GM19035 (cell line): Measurements from ENCODE around the gene CNNM1.

Source experiments
- ATAC-seq: cut with Tn5 transposase; IDR thresholded peaks from one replicate; pipeline ENCODE4 v1.9.1; 2021; ENCODE audit not compliant: unreplicated experiment

CNNM1 gene

DNA sequence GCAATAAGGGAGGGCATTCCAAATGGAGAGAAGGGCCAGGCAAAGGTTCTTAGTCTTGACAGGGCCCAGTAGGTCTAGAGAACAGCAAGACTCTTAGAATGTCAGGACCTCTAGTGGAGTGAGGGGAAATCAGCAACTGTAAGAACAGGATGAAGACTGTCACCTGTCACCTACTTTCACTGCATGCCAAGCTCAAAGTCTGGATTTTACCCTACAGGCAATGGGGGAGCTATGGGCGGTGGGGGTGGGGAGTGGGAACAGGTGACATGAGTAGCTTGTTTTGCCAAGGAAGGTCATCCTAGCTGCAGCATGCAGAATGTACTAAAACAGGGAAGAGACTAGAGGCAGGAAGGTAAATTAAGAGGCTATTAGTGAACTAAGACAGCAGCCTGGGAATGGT is 82.9 kb downstream of the CNNM1 start:
- ATAC-seq: no peak

DNA sequence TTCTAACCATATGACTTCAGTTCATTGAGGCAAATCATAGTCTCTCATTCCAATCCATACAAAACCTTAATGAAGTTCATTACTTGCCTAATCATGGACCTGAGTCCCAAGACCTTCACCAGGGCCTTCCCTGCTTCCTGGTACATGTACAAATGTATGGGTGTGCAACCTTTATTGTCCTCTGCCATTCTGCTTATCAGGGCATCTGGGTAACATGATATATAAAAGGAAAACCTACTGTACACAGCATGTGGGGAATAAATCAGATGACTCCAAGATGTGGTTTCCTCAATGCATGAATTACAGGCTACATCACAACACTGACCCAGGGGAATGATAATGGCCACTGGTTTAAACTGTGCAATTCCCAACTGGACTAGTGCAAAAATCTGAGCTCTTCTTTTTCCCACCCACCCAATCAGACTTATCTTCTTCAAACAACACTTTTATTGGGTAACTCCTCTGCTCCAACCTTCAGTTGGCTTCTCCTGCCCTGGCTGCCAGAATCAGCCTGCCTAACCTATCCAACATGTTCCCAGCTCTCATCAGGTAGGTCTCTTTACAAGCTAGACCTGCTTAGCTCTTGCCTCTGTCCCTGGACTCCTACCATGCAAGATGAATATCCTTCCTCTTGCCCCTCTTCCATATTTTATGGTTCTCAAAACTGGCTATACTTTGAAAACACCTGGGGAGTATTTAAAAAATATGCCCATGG is 89.9 kb downstream of the CNNM1 start:
- no peak for ATAC-seq

DNA sequence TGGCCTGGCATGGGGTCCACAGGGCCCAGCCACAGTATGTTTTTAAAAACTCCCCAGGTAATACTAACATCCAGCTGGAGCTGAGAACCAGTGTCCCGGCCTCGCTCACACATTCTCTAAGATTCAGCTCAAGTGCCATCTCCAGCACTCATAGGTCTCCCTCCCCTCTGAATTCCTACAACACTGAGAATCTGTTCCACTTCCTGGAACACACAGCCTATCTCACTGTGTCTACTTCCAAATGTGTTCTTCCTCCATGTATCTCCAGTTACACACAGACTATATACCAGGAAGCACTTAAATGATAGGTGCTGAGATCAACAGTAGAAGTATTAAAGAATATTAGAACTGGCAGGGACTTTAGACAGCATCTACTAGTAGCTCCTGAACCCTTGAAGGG is 90.5 kb downstream of the CNNM1 start:
- ATAC-seq: no peak

GRCh38 chr10:99421233-99421739 is 92.1 kb downstream of the CNNM1 start:
- ATAC-seq: no peak

DNA sequence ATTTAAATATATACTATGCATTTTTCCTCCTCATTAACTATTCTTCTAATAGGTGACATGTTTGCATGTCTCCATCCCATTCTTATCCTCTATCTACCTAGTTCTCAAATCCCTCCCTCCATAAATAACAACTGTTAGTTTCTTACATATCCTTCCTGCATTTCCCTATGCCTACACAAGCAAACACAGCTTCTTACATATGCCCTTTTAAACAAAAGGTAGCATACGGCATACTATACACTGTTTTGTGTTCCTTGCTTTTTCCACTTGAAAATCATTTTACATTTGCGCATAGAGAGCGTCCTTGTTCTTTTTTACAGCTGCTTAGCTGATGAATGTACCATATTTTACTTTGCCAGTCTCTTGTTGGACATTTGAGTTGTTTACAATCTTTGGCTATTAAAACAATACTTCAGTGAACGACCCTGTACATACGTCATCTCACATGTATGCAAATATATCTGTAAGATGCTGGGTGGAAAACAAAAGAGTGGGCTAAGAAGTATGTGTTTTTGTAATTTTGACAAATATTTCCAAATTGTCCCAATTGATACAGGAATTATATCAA is 93.5 kb downstream of the CNNM1 start:
- no peak for ATAC-seq

GRCh38 chr10:99424656-99425055 is 95.5 kb downstream of the CNNM1 start:
- no peak for ATAC-seq

- no peak for ATAC-seq
Observed at GRCh38 chr10:99425204-99425603, 96.0 kb downstream of the CNNM1 start.

- ATAC-seq: no peak
Observed at GRCh38 chr10:99426689-99427088, 97.5 kb downstream of the CNNM1 start.

DNA sequence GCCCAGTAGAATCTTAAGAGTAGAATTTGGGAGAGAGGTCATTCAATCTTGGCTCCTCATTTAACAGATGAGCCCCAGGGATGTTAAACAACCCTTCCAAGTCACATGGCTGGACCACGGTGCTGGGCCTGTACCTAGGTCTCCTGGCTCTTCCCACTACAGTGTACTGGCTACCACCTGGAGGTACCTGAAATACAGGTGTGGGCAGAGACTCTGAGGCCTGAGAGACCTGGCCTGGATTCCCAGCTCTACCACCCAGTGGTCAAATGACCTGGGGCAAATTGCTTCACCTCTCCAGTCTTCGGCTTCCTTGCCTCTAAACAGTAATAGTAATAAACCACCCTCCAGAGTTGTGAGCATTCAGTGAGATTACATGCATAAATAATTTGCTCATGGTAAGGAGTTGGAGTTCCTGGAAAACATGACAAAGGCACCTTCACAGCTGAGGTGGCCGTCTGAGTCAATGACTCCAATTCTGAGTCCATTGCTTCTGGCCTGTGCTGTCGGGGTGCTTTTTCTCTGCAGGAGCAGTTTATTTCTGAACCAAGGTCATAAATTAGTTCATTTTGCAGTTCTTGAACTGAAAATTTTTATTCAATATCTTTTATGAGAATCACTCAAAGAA is 98.5 kb downstream of the CNNM1 start:
- ATAC-seq: no peak

DNA sequence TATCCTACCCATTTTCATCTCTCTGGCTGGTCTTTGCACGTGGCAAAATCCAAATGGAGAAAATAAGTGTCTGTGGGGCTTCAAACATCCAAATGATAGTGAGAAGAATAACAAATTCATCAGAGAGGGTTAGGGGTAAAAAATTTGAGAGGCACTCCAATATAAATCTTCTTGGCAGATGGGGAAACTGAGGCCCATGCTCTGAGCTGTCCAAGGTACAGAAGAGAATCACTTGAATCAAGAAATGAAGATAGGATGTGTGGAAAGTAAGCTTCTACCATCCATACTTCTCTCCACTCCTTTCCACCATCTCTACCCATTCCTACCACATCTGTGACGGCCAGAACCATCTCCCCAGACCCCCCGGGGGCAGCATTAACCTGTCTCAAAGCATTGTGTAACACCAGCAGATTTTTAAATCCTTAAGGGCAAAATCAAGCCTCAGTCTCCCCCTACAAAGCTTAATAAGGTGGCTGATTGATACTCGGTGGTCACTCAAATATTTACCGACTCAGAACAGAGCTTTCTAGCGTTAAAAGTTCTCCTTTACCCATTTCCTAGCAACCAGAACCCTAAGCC is 100.5 kb downstream of the CNNM1 start:
- ATAC-seq: no peak

- ATAC-seq: peak; percentile 15
Observed at GRCh38 chr10:99430116-99430450, 100.9 kb downstream of the CNNM1 start.

DNA sequence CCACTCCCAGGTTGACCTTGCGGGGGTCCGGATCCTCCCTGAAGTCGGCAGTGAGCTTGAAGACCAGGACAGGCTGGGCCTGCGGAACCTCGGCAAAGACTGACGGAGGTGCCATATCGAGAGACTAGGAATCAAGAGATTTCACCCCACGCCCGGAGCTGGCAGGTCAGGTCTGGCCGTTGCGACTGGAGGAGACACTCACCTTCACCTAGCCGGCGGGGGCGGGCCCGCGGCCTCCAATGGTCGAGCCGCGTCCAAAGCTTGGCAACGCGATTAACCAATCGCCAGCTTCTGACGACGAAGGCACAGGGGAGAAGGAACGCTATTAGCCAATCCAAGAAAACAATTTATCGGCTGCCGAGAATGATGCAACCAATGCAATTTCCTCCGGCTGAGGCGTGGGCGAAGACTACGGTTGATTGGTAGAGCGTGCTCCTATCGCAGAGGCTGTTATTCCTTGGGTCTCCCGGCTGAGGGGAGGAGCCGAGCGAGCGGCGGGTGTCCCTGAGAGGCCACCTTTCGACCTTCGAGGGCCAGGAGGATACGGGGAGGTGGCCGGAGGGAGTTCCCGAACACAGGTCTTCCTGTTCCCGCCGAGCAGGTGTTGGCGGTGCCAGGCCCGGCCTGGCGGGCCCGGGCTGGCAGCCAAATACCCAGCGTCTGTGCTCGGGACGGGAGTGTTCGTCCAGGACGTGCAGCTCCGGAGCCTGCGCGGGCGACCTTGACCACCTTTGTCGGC is 101.5 kb downstream of the CNNM1 start, which contains the start of gene GOT1:
Gene GOT1 (minus strand): TSS at position 174 of the 739 bp plus-strand sequence. CDS start 59 bp downstream, at position 115.
- ATAC-seq: peak; percentile 95

DNA sequence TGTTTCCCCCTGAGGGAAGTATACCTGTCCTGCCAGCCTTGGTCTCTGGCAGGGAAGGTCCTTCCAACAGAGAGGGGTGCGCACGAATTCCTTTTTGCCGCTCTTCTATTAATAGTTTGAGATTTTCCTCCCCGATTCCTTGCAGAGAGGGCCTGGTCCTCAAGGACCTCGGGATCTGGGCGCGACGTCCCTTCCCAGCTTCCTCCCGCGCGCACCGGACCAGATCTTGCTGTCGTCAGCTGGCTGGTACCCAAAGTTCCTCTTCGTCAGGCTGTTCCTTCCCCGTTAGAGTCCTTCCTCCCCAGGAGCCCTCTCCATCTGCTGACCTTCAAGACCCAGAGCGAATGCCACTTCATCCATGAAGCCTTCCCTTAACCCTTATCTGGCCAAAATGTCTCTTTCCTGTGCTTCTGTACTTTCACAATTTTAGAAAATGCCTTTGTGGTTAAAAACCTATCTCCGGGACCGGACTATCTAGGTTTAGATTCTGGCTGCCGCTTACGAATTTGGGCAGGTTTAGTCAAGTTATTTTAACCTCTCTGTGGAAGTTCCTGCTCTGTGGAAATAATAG is 102.1 kb downstream of the CNNM1 start:
- ATAC-seq: peak; percentile 3

DNA sequence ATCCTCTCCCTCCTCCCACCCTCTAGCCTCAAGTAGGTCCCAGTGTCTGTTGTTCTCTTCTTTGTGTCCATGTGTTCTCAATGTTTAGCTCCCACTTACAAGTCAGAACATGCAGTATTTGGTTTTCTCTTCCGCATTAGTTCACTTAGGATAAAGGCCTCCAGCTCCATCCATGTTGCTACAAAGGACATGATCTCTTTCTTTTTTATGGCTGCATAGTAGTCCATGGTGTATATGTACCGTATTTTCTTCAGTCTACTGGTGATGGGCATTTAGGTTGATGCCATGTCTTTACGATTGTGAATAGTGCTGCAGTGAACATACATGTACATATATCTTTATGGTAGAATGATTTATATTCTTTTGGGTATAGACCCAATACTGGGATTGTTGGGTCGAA is 102.9 kb downstream of the CNNM1 start:
- no peak for ATAC-seq

- ATAC-seq: no peak
Observed at GRCh38 chr10:99432881-99433280, 103.7 kb downstream of the CNNM1 start.

GRCh38 chr10:99433378-99434020 is 104.3 kb downstream of the CNNM1 start:
- ATAC-seq: no peak

DNA sequence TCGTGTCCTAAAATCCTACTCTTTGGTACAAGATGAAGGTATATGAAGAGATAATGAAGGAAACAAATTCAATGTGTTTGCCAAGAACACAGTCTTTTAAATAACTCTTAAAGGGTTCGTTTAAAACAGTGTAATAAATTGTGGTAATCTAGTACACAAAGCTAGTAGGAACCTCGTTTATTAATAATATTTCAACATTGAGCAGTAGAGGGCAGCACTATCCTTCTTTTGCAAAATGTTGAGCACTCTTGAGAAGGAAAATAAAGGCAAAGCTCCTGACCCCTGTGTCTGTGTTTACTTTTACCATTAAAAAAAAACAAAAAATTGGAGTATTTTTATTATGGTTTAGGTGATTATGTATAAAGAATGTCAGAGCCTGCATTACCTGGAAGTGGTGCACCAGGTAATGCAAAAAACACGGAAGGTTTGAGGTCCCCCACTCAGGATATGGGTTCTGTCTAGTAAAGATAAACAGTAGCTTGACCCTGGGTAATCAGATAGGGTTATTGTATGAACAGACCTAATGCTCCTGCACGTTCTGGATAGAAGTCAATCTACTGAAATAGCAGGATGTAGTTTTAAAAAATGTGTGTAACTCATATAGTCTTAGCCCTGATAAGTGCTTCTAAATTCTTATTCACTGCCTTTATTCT is 107.0 kb downstream of the CNNM1 start:
- ATAC-seq: peak; percentile 52

DNA sequence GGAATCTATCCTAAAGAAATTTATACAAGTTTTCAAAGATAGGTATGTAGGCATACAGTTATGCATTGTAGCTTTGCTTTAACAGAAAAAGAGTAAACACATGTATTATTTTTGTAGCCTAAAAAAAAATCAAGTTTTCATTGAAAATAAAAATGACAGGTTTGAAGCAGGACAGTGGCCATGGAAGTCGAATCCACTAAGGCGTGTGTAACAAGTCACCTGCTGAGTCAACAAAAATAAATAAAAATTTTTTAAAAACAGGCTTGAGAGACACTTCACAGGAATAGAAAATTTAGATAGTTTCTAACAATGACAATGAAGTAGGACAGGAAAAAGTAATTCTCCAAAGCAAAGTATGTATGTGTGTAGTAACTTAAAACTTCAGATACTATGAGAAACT is 109.7 kb downstream of the CNNM1 start:
- no peak for ATAC-seq

DNA sequence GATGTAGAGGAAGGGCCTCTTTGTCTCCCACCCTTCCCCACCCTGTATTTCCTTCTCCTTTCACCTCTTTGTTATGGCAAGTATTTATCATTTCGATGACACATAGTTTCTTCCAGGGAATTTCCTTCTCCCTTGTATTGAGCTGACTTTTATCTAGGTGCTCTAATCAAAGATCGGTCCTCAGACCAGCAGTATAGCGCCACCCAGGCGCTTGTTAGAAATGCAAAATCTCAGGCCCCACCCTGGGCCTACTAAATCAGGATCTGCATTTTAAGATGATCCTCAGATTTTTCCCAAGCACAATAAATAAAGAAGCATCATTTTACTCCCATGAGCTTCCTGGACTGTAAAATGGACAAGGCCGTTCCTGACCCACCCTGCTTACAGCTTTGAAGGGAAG is 113.2 kb downstream of the CNNM1 start:
- no peak for ATAC-seq

DNA sequence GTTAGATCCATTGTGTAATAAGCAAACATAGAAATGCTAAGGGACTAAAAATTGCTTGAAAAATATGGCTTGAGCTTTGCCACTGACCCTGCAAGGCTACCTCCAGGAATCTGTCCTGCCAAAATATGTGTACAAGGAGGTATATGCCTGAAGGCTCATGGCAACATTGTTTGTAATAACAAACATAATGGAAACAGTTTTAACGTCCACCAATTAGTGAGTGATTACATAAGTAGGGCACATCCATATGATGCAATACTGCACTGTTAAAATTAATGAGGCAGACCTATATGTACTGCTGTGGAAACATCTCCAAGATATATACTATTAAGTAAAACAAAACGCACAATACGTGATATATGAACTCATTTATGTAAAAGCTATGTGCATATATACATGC is 114.3 kb downstream of the CNNM1 start:
- ATAC-seq: no peak
